SJCRH30 (cell line): ENCODE results near the gene MTF1. TPM values are rescaled to one million over a fixed set of nuclear protein-coding genes. Genes with fewer than 3 reads are reported as not detected.

Experiments
- DNase-seq, 2 experiments: peaks; one replicate each; pipeline ENCODE4 v3.0.0-alpha.2; 2015 to 2020
- H3K27ac ChIP-seq: fragments of 250-450 bp; sonication (Bioruptor Pico); 2 replicates; pipeline ENCODE4 v1.5.1; 2020; ENCODE audit warnings: mild to moderate bottlenecking, moderate library complexity
- H3K27me3 ChIP-seq: fragments of 250-450 bp; sonication (Bioruptor Pico); 2 replicates; pipeline ENCODE4 v1.5.1; 2020; ENCODE audit warnings: mild to moderate bottlenecking, moderate library complexity
- H3K36me3 ChIP-seq: fragments of 250-450 bp; sonication (Bioruptor Pico); 2 replicates; pipeline ENCODE4 v1.5.1; 2020; ENCODE audit warnings: mild to moderate bottlenecking, moderate library complexity
- H3K4me1 ChIP-seq: fragments of 250-450 bp; sonication (Bioruptor Pico); 2 replicates; pipeline ENCODE4 v1.5.1; 2020; ENCODE audit warnings: mild to moderate bottlenecking, moderate library complexity
- H3K4me3 ChIP-seq: fragments of 250-450 bp; sonication (Bioruptor Pico); 2 replicates; pipeline ENCODE4 v1.5.1; 2020; ENCODE audit warnings: mild to moderate bottlenecking, moderate library complexity
- H3K9me3 ChIP-seq: fragments of 250-450 bp; sonication (Bioruptor Pico); replicated peaks from 2 replicates; pipeline ENCODE4 v1.5.1; 2020; ENCODE audit warnings: mild to moderate bottlenecking, moderate library complexity
- total RNA-seq: library from RNA; depleted of rRNA; stranded (reverse); fragments of >200 nt; shearing (Covaris generic); gene quantifications from 2 replicates; pipeline ENCODE4 v1.2.3, GENCODE V29; 2014

Gene MTF1
- total RNA-seq, 1 experiment from 2014 or later = 4.4 TPM

GRCh38 chr1:37854406-37854805 lies 5.0 kb downstream of the MTF1 start:
- no peaks in the 10 kb centered on the region; the same call in 1 of the 2 replicates for H3K4me1 ChIP-seq
- H3K9me3 ChIP-seq = no peaks in the 10 kb centered on the region
- no peak overlapping the region for H3K4me3 ChIP-seq
- H3K27me3 ChIP-seq = no peaks in the 10 kb centered on the region
- no peak for DNase-seq
- no peak overlapping the region for H3K27ac ChIP-seq
- H3K36me3 ChIP-seq = peaks cover 17% of the 10 kb centered on the region

DNA sequence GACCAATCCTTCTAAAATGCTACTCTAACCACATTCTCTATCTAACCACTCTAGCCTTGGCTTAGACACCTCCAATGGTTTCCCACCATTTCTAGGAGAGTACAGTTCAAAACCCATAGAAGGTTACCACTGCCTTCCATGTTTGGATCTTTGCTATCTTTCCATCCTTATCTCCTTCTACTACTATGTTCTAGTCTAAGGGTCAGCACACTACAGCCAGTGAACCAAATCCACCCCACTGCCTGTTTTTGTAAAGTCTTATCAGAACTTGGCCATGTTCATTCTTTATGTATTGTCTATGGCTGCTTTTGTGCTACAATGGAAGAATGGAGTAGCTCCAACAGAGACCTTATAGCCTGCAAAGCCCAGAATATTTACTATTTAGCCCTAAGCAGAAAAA lies 6.2 kb downstream of the MTF1 start:
- H3K27ac ChIP-seq = no peak overlapping the region
- H3K27me3 ChIP-seq = no peaks in the 10 kb centered on the region
- H3K9me3 ChIP-seq = no peaks in the 10 kb centered on the region
- no peak overlapping the region for H3K4me3 ChIP-seq
- no peak for DNase-seq
- no peaks in the 10 kb centered on the region for H3K4me1 ChIP-seq
- peaks cover 17% of the 10 kb centered on the region for H3K36me3 ChIP-seq

DNA sequence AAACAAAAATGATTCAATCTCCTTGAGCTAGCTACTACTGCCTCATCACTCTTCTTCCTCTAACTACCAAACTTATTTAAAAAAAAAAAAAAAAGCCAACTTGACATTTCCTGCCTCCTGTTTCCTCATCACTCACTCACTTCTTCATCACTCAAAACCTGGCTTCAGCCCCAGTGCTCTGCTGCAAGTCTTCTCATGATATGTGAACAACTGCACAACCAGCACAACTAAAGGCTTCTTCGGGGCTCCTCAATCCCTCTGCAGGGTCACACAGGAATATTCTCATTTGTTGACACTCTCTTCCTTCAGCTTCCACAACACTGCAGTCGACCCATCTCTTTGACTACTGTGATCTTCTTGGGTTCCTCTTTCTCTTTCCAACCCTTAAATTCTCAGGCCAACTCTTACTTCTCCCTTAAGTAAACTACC lies 7.6 kb downstream of the MTF1 start:
- no peaks in the 10 kb centered on the region for H3K4me1 ChIP-seq
- no peak for DNase-seq

DNA sequence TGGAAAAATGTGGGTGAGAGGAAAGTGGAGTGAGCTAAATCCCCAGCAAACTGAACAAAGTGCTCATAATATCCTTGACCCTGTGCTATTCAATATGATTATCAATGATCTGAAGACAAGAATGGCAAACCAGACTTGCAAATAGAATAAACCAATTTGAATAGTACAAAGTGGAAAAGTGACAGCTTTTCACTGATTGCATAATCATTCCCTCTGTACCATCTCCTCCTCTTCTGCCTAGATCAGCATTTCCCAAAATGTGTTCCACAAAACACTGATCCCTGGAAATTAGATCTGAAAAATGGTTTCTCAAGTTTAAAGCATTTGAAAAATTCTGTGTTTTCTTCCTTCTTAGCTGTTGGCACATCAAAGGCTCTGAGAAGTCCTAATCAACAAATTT lies 8.1 kb downstream of the MTF1 start:
- H3K9me3 ChIP-seq = no peaks in the 10 kb centered on the region
- no peaks in the 10 kb centered on the region for H3K4me1 ChIP-seq
- peaks cover 12% of the 10 kb centered on the region for H3K36me3 ChIP-seq
- DNase-seq = no peak
- no peak overlapping the region for H3K27ac ChIP-seq
- H3K4me3 ChIP-seq = no peak overlapping the region
- no peaks in the 10 kb centered on the region for H3K27me3 ChIP-seq

More for the DNA sequence above, 7.6 kb downstream of the MTF1 start:
- Histone ChIP-seq H3K27me3 (no peaks in the 10 kb centered on the region), H3K4me3 (no peak overlapping the region), H3K27ac (no peak overlapping the region), H3K9me3 (no peaks in the 10 kb centered on the region), H3K36me3 (peaks cover 15% of the 10 kb centered on the region)

- no peak overlapping the region for H3K27ac ChIP-seq
- H3K4me1 ChIP-seq = no peaks in the 10 kb centered on the region
- DNase-seq = no peak
- no peaks in the 10 kb centered on the region for H3K27me3 ChIP-seq
- H3K4me3 ChIP-seq = no peak overlapping the region
- H3K9me3 ChIP-seq = no peaks in the 10 kb centered on the region
- H3K36me3 ChIP-seq = peaks cover 14% of the 10 kb centered on the region
Observed at GRCh38 chr1:37850352-37850955, 8.9 kb downstream of the MTF1 start.

DNA sequence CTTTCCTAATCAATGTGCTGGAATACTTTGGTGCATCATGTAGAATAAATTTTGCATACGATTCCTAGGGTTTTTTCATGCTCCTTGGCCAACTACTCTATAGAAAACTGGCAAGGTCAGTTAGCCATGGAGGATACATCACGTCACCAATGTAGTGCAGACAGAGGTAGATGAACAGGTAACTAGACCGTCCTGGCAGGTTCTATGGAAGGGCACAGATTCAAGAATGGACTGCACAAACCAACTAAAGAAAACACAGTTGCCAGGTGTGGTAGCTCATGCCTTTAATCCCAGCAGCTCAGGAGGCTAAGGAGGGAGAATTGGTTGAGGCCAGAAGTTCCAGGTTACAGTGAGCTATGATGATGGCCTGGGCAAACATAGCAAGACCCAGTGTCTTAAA lies 9.9 kb downstream of the MTF1 start:
- H3K36me3 ChIP-seq = peaks cover 11% of the 10 kb centered on the region
- no peaks in the 10 kb centered on the region for H3K27me3 ChIP-seq
- H3K4me1 ChIP-seq = no peaks in the 10 kb centered on the region
- no peak overlapping the region for H3K4me3 ChIP-seq
- DNase-seq = no peak
- H3K9me3 ChIP-seq = no peaks in the 10 kb centered on the region
- no peak overlapping the region for H3K27ac ChIP-seq

DNA sequence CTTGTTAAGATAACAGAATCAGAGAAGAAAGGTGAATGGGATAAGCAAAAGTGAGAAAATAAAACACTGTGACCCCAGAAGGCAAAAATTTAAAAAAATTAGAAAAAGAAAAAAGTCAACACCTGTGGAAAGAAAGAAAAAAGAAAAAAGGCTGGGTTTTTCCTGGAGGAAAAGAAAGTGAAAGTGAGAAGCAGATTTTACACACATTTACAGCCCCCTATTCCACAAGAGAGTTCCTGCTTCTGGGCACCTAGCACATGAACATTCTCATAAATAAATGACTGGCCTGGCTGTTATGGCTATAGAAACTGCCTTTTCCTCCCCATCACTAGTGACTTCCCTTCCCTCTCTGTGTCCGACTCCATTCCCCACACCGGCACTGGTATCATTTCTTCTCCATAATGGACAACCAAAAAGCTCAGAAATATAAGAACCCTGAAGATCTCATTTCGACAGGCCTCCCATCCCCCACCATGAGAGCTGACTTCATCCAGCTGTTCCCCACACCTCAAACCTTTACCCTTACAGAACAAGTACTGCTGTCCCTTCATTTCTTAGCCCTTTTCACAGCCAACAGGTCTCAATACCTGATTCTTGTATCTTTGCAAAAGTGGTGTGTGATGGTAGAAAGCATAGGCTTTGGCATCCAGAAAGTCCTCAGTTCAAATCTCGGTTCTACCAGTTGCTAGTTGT lies 12.6 kb downstream of the MTF1 start:
- Histone ChIP-seq H3K4me3 (no peak overlapping the region), H3K4me1 (no peaks in the 10 kb centered on the region), H3K36me3 (peaks cover 8% of the 10 kb centered on the region; the same call in 1 of the 2 replicates), H3K27me3 (no peaks in the 10 kb centered on the region), H3K27ac (no peak overlapping the region), H3K9me3 (no peaks in the 10 kb centered on the region)
- no peak for DNase-seq

DNA sequence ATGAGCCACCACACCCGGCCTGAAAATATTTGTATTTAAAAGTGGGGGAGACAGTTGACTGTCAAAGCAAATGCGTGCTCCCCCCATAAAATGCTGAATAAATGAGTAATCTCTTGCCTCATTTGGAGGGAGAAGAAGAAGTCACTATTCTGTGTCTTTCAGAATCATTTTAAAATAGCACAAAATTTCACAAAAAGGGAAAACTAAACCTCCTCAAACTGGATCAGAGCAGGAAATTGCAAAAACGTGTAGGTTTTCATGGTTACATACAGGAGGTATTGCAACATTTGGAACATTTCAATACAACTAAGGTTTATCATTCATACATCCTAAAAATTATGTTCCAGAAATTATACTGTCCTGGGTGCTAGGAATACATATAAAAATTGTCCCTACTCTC lies 13.6 kb downstream of the MTF1 start:
- no peaks in the 10 kb centered on the region for H3K27me3 ChIP-seq
- no peaks in the 10 kb centered on the region for H3K4me1 ChIP-seq
- peaks cover 8% of the 10 kb centered on the region; the same call in 1 of the 2 replicates for H3K36me3 ChIP-seq
- no peak overlapping the region for H3K4me3 ChIP-seq
- H3K9me3 ChIP-seq = no peaks in the 10 kb centered on the region
- no peak for DNase-seq
- H3K27ac ChIP-seq = no peak overlapping the region

DNA sequence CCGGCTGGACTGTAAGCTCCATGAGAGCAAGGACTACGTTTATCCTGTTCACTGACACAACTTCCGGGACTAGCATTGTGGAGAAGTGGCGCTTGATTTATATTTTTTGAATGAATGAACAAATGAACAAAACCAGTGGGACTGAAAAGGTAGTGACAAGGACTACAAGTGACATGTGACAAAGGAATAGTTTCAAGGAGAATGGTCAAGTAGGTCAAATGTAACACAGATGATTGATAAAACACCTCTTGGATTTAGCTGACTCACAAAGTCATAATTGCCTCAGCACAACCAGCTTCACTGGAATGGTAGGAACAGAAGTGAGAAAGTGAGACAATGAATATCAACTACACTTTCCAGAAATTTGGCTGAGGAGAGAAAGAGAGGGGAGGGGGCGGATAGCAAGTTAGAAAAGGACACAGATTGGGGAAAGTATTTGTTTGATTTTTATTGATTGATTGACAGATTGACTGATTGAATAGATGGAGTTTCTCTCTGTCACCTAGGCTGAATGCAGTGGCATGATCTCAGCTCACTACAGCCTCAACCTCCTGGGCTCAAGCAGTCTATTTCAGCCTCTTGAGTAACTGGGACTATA lies 14.2 kb downstream of the MTF1 start:
- Histone ChIP-seq H3K4me1 (no peaks in the 10 kb centered on the region), H3K27ac (no peak overlapping the region), H3K27me3 (no peaks in the 10 kb centered on the region), H3K9me3 (no peaks in the 10 kb centered on the region), H3K36me3 (peaks cover 8% of the 10 kb centered on the region; the same call in 1 of the 2 replicates), H3K4me3 (no peak overlapping the region)
- no peak for DNase-seq

DNA sequence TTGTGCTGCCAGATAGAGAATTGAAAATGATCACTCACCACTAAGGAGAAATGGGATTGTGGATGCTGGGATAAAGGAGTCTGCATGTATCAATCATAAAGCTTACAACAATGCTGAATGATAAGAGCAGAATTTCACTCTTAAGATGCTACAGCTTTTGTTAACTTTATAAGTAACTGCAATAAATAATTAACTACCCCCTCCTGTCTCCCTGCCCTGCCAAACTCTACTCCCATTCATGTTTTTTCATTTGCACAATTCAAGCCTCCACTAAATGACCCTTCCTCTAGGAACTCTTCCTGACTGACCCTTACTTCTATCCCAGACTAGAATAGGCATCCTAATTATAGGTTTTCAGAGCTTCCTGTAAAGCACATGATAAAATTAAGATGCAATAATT lies 14.9 kb downstream of the MTF1 start:
- no peak for DNase-seq
- H3K27me3 ChIP-seq = no peaks in the 10 kb centered on the region
- no peak overlapping the region for H3K4me3 ChIP-seq

DNA sequence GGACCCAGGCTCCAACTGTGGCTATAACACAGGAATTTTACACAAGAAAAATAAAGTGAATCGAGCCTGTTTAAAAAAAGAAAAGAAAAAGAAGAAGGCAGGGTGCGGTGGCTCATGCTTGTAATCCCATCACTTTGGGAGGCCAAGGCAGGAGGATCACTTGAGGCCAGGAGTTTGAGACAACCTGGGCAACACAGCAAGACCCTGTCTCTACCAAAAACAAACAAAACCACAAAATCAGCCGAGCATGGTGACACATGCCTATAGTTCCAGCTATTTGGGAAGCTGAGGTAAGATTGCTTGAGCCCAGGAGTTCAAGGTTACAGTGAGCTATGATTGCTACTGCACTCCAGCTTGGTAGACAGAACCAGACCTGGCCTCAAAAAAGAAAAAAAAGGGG lies 17.7 kb downstream of the MTF1 start:
- Histone ChIP-seq H3K36me3 (peaks cover 21% of the 10 kb centered on the region), H3K9me3 (no peaks in the 10 kb centered on the region), H3K27me3 (no peaks in the 10 kb centered on the region), H3K4me1 (no peaks in the 10 kb centered on the region), H3K4me3 (no peak overlapping the region), H3K27ac (no peak overlapping the region)
- no peak for DNase-seq

More for the DNA sequence above, 14.9 kb downstream of the MTF1 start:
- Histone ChIP-seq H3K36me3 (peaks cover 8% of the 10 kb centered on the region; the same call in 1 of the 2 replicates), H3K9me3 (no peaks in the 10 kb centered on the region), H3K27ac (no peak overlapping the region), H3K4me1 (no peaks in the 10 kb centered on the region)

DNA sequence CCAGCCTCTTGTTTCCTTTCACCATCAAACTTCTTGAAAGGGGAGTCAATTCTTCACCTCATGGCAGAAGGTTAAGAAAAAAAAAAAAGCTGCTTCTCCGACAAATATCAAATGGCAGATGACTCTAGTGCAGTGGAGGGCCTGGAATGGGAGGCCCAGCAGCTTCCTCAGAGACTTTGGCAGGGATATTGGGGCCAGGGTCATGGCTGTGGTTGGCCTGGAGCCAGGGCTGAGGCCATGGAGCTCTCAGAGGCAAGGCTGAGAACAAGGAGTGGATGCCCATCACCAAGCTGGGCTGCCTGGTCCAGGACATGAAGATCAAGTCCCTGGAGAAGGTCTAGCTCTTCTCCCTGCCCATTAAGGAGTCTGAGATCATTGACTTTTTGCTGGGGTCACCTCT lies 18.7 kb downstream of the MTF1 start:
- no peak for DNase-seq
- Histone ChIP-seq H3K9me3 (no peaks in the 10 kb centered on the region), H3K4me3 (no peak overlapping the region), H3K36me3 (peaks cover 19% of the 10 kb centered on the region), H3K27ac (no peak overlapping the region), H3K27me3 (no peaks in the 10 kb centered on the region), H3K4me1 (no peaks in the 10 kb centered on the region)

DNA sequence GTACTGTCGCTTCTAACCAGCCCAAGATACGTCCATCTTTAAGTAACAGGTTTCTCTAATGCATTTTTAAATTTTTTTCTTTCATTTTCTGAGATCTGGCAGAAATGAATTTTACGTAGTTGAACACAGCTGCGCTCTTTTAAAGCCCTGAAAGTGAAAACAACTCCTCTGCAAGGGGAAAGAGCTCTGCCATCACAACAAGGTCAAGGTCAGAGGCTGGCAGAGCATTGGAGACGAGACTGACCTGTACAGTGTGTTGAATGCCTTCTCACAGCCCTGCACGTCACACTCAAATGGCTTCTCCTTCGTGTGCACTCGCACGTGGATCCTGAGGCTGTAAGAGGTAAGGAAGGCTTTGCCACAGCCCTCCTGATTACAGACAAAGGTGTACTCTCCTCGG lies 19.7 kb downstream of the MTF1 start:
- H3K36me3 ChIP-seq = peaks cover 18% of the 10 kb centered on the region
- H3K4me1 ChIP-seq = no peaks in the 10 kb centered on the region
- no peak overlapping the region for H3K27ac ChIP-seq
- H3K9me3 ChIP-seq = no peaks in the 10 kb centered on the region
- H3K4me3 ChIP-seq = no peak overlapping the region
- H3K27me3 ChIP-seq = no peaks in the 10 kb centered on the region
- no peak for DNase-seq

DNA sequence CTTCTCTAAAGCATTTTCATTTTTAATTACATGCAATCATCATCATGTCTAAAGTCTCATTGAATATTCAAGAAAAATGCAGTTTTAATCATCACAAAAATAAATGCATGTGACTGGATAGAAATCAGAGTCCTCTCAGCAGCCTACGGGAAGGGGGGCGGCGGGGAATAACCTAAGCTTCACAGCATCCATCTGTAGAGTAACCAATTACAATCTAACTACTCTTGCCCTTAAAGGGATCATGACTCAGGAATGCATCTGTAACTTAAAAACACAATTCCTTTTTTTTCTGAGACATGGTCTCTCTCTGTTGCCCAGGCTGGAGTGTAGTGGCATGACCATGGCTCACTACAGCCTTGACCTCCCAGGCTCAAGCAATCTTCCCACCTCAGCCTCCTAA lies 22.6 kb downstream of the MTF1 start:
- DNase-seq = no peak
- Histone ChIP-seq H3K27me3 (no peaks in the 10 kb centered on the region), H3K4me1 (no peaks in the 10 kb centered on the region), H3K4me3 (no peak overlapping the region), H3K9me3 (no peaks in the 10 kb centered on the region), H3K36me3 (peaks cover 42% of the 10 kb centered on the region), H3K27ac (no peak overlapping the region)

DNA sequence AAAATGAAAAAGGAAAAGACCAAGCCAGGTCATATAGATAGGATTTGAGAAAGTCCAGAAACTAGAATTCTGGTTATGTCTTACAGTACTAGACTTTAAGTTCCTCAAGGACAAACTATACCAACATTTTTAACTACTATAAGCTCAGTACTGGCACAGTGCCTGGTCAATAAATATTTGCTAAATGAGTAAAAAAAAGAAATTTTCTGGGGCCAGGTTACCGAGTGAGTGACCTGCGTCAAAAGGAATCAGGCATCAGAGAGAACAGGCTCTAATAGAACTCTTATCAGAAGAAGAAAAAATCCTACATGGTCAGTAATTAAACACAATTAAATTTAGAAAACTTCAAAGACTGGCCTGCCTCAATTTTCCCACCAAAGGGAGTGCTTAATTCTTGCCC lies 27.6 kb downstream of the MTF1 start:
- no peaks in the 10 kb centered on the region for H3K9me3 ChIP-seq
- peaks cover 50% of the 10 kb centered on the region for H3K36me3 ChIP-seq
- no peak overlapping the region for H3K4me3 ChIP-seq
- H3K27ac ChIP-seq = no peak overlapping the region
- no peaks in the 10 kb centered on the region for H3K27me3 ChIP-seq
- H3K4me1 ChIP-seq = no peaks in the 10 kb centered on the region
- no peak for DNase-seq
